ENCODE measurements around the gene HAP1. TPM values are rescaled to one million over a fixed set of nuclear protein-coding genes. Genes with fewer than 3 reads are reported as not detected.

The HAP1 gene
- total and polyA plus RNA-seq, 7 donors: under 0.01 to 4.3 (median 0.71) TPM

DNA sequence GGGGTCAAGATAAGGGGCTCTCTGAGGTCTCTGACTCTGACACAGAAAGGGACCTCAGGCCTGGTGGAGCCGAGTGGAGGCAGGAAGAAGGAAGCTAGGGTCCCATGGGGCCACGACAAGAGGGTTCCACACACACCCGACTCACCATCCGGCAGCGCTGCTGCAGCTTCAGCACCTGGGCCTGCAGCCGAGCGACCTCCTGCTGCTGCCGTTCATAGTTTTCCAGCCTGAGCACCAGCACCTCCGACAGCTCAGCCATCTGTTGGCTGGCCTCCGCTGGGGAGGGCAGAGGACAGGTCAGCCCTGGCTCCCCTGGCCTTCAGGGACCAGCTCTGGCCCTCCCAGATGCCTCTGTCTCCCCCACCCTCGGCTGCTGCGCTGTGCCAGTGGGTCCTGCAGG is 6.4 kb downstream of the HAP1 start:
- Histone ChIP-seq H3K9me3 (no peaks in the 10 kb centered on the region), H3K36me3 (no peaks in the 10 kb centered on the region), H3K27ac (no peak overlapping the region), H3K4me3 (no peak overlapping the region), H3K4me1 (no peaks in the 10 kb centered on the region), H3K27me3 (peaks cover 0 to 18% (median 9%) of the 10 kb centered on the region in 3 donors)
- DNase-seq: no peak
- intact Hi-C loops (cut with DNase I): no loop called here
- WGBS, 2 donors: 73 to 74% methylated on average over 12 of the region's 12 CpGs
- TF ChIP-seq POLR2AphosphoS5 (IDR thresholded peaks at IDR 0.05) (no peak), CTCF (IDR thresholded peaks at IDR 0.05) (no peak), POLR2A (IDR thresholded peaks at IDR 0.05) (no peak), EP300 (IDR thresholded peaks at IDR 0.05) (no peak)

- WGBS, 2 donors: 92 to 94% methylated on average over 5 of the region's 5 CpGs
- no peak for TF ChIP-seq POLR2A (IDR thresholded peaks at IDR 0.05)
- TF ChIP-seq EP300 (IDR thresholded peaks at IDR 0.05): no peak
- TF ChIP-seq POLR2AphosphoS5 (IDR thresholded peaks at IDR 0.05): no peak
- no peak for TF ChIP-seq CTCF (IDR thresholded peaks at IDR 0.05)
- peaks cover 0 to 7% (median 0%) of the 10 kb centered on the region in 3 donors for H3K27me3 ChIP-seq
- no peaks in the 10 kb centered on the region for H3K36me3 ChIP-seq
- intact Hi-C loops (cut with DNase I): no loop called here
- H3K9me3 ChIP-seq: no peaks in the 10 kb centered on the region
- DNase-seq: no peak
- H3K4me1 ChIP-seq: no peaks in the 10 kb centered on the region
- no peak overlapping the region for H3K27ac ChIP-seq
- H3K4me3 ChIP-seq: no peak overlapping the region
Measured at GRCh38 chr17:41725134-41725533, 9.3 kb downstream of the HAP1 start.

DNA sequence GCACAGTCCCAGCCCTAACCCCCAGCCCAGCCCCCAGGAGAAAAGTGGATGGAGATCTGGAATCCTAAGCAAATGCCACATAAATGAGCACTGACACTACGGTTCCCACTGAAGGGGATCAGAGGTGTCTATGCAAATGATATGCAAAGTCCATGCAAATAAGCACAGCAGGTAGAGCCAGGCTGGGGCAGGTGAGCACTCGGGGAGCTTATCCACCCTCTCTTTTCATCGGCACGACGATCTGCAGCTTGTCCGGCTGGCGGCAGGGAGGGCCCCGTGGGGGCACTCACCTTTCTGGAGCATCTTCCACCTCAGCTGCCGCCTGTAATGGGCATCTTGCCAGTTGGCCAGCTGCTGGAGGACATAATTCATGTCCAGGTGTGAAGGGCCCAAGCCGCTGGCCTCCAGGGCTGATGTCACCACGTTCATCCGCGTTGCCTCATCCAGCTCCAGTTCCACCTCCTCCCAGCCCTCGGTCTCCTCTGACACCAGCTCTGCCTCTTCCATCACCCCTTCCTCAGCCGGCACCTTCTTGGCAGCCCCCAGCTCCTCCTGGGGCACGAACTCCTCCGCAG is 9.9 kb downstream of the HAP1 start:
- no peak for TF ChIP-seq CTCF (IDR thresholded peaks at IDR 0.05)
- TF ChIP-seq POLR2A (IDR thresholded peaks at IDR 0.05): no peak
- TF ChIP-seq POLR2AphosphoS5 (IDR thresholded peaks at IDR 0.05): no peak
- TF ChIP-seq EP300 (IDR thresholded peaks at IDR 0.05): no peak

GRCh38 chr17:41723801-41724475 is 10.5 kb downstream of the HAP1 start:
- peaks cover 0 to 7% (median 0%) of the 10 kb centered on the region in 3 donors for H3K27me3 ChIP-seq
- TF ChIP-seq EP300 (IDR thresholded peaks at IDR 0.05) (no peak), CTCF (IDR thresholded peaks at IDR 0.05) (no peak)
- DNase-seq: no peak
- H3K4me3 ChIP-seq: no peak overlapping the region
- no peaks in the 10 kb centered on the region for H3K36me3 ChIP-seq
- no peaks in the 10 kb centered on the region for H3K9me3 ChIP-seq
- WGBS, 2 donors: 73 to 75% methylated on average over 12 of the region's 12 CpGs
- no peaks in the 10 kb centered on the region for H3K4me1 ChIP-seq
- no peak overlapping the region for H3K27ac ChIP-seq
- intact Hi-C loops (cut with DNase I): no loop called here

More for the DNA sequence above, 9.9 kb downstream of the HAP1 start:
- H3K27me3 ChIP-seq: peaks cover 0 to 7% (median 0%) of the 10 kb centered on the region in 3 donors
- H3K4me1 ChIP-seq: no peaks in the 10 kb centered on the region
- intact Hi-C loops (cut with DNase I): no loop called here
- no peaks in the 10 kb centered on the region for H3K9me3 ChIP-seq
- DNase-seq: no peak
- H3K27ac ChIP-seq: no peak overlapping the region
- H3K36me3 ChIP-seq: no peaks in the 10 kb centered on the region
- no peak overlapping the region for H3K4me3 ChIP-seq
- WGBS, 2 donors: 64 to 76% methylated on average over 17 of the region's 17 CpGs

Measured in sigmoid colon (tissue), 7 donors.